Medulla oblongata (tissue), 1 donor: ENCODE measurements around the gene VPS54.
A peak's percentile ranks its signal among the peaks of the same experiment; 100 is the strongest.
"Not testable (repeated sequence)": the region's sequence is repeated elsewhere in the genome, so short reads cannot be mapped to it uniquely, and the experiment has no call there.

Source experiments
- DNase-seq: peaks from one replicate; pipeline ENCODE4 v3.0.0-alpha.2; 2015; ENCODE audit errors: extremely low spot score

The VPS54 gene

DNA sequence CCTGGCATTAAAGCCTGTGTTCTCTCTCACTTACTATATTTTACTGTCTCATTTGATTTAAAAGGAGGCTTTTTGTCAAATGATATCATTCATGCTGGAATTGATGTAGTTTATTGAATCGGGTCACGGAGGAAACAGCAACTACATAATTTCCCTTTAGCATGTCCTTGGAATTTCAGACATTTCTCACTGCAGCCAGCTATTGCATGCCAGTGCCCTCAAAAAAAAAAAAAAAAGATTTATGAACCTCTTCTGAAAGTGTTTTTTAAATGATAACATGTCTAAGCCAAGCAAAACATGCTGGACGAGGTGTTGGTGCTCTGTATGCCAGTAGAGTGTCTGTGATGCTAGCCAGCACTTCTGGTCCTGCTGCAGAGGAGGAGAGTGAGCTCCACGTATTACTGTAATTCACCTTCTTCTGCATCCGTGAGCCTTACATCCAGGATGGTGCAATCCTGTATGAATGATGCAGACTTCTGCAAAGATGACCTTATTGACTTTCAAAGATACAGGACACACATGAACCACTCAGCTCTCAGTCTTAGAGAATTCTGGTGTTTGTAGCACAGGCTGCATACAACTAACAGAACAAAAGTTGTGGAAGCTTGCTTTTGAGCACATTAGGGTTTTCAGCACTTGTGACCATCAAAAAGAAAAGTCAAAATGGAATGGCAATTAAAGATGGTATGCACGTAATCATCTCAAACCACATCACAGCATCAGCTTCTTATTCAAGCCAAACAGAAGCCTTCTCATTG is 146.5 kb downstream of the VPS54 start:
- no peak for DNase-seq

DNA sequence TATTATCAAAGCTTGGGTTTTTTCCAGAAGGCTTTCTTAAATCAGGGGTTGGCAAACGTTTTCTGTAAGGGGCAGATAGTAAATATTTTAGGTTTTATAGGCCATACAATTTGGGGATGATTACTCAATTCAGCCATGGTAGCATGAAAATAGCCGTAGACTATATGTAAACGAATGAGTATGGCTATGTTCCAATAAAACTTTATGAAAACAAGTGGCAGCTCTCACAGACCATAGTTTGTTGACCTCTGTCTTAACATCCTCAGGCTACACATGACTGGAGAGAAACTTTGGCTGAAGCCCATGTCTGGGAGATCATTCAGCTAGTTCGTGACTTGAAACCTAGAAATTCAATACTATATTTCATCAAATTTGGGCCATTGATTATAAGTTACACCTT is 147.4 kb downstream of the VPS54 start:
- no peak for DNase-seq

DNA sequence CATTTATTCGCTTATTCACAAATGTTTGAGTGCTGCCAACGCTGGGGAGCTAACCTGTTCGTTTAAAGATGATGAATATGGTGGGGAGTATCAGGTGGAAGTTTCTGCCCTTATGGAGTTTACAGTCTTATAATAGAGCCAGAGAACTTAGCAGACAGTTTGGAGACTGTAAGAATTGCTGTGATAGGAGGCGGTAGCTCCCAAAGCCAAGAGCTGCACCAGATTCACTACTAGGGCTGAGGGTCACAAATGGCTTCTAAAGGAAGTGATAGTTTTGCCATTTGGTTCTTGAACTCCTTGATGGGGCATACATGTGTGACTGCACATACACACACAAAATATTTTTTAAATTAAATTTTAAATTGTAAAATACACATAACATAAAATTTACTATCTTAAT is 148.5 kb downstream of the VPS54 start:
- DNase-seq, result no peak

DNA sequence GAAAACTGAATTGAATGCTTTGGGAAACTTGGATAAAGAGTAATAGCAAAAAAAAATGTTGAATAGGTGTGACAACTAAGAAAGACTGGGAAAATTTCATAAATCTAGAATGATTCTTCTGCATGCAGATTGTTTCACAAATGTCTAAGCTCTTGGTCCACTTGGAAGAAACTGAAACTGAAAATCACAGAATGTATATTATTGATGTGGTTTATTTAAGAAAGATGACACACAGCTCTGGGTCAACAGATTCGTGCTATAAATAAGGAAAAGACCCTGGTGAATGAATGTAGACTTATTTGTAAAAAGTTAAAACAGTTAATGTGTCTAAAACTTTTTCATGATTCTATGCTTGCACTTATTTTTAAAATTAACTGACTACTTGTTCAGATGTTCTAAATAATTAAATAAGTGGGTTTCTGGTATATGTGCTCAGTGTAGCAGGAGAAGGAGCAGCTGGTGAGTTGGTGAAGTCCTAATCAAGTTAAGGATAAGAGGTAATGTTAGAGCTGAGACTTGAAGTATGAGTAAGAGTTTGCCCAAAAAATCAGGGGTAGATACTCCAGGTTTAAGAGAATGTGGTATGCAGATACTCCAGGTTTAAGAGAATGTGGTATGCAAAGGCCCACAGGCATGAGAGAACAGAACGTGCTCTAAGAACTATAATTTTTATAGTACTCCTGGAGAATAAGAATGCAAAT is 153.1 kb downstream of the VPS54 start:
- no peak for DNase-seq

DNA sequence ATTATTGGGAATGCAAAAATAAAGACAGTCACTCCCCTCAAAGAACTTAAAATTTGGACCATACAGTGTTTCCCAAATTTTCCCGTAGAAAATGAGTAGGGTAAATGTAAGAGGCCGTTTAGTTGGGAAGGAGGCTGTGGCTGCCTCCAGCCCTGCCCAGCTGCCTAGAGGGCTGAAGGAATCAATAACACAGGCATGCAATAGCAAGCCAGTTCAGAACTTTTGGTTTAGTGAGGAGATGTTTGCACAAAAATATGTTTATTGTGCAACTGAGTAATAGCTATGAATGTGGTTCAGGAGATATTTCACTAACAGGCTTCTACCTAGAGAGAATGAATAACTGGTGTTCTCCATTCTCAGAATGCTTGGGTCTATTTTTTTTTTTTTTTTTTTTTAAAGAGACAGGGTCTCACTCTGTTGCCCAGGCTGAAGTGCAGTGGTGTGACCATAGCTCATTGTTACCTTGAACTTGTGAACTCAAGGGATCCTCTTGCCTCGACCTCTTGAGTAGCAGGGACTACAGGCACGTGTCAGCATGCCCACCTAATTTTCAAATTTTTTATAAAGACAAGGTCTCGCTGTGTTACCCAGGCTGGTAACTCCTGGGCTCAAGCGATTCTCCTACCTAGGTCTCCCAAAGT is 153.9 kb downstream of the VPS54 start:
- no peak for DNase-seq

DNA sequence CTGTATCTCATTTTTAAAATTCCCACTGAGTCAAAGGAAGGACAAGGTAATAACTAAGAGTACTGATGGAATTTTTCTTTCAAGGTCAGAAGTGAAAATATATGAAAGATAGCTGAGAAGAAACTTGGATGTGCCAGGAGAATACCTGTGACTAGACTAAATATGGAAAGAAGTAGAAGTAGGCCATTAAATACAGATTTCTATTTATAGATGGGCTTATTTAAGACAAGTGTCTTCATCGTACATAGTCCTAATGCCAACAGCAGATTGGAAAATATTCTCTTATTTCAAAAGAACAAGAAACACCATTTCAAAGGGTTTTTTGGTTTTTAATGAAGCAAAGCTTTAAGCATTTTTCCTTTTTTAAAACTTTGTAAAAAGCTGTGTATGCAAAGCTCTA is 155.5 kb downstream of the VPS54 start:
- DNase-seq, result no peak

DNA sequence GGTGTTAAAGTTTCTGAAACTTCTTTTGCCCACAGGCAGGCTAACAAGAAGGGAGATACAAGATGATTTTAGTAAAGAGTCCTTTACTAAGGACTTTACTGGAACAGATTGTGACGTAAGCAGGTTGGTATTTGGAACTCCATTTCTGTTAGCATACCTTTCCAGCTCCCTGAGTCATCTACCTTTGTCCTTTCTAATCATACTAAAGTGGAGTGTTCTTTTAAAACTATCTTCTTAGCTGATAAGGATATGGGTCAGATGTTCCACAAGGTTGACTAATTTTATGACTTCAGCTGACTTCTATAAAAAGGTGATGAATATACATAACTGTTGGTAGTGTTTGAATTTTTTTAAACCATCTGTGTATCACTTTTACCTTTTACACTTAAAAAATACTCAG is 156.4 kb downstream of the VPS54 start:
- no peak for DNase-seq

DNA sequence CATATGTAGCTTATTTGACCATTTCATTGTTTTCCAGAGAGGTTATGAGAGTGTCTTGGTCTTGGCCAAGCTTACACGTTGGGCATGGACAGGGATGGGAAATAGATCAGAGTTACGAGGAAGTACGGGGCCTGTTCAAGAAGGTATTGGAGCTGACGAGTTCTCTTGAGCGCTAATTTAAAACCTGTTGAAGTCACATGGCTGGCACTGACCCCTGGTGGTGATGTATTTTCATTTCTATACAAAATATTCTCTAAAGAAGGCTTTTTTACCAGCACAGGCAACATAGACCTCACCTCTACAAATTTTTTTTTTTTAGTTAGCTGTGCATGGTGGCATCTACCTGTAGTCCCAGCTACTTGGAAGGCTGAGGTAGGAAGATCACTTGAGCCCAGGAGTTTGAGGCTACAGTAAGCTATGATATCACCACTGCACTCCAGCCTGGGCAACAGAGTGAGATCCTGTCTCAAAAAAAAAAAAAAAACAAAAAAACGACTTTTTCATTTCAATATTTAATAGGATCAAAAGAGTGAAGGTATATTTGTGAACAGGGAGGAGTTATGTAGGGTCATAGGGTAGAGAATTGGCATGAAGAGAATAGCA is 157.9 kb downstream of the VPS54 start:
- DNase-seq, result peak; percentile 69

DNA sequence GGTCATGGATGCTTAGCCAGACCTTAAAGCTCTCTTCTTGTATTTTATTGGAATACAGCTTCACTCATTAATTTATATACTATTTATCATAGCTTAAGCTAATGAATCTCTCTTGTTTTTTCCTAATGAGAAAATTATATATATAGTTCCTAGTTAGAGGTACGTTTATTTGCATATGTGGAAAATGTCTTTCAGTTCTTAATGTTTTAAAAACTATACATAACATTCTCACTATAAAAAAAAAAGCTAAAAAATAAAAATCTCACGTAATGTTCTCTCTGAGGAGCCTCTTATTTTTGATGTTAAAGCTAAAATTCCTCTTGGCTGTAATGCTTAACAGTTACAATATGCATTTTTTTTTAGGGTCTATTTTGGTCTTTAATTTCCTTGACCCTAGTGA is 160.9 kb downstream of the VPS54 start:
- DNase-seq, result no peak

DNA sequence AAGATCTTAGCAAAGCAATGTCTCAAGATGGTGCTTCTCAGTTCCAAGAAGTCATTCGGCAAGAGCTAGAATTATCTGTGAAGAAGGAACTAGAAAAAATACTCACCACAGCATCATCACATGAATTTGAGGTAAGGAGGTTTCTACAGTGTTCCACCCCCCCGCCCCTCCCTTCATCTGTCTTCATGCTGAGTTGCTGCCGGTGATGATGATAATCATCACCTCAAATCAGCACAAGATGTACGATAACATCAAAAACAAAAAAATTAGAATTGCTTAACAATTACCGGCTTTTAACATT is 163.0 kb downstream of the VPS54 start:
- DNase-seq, result no peak

DNA sequence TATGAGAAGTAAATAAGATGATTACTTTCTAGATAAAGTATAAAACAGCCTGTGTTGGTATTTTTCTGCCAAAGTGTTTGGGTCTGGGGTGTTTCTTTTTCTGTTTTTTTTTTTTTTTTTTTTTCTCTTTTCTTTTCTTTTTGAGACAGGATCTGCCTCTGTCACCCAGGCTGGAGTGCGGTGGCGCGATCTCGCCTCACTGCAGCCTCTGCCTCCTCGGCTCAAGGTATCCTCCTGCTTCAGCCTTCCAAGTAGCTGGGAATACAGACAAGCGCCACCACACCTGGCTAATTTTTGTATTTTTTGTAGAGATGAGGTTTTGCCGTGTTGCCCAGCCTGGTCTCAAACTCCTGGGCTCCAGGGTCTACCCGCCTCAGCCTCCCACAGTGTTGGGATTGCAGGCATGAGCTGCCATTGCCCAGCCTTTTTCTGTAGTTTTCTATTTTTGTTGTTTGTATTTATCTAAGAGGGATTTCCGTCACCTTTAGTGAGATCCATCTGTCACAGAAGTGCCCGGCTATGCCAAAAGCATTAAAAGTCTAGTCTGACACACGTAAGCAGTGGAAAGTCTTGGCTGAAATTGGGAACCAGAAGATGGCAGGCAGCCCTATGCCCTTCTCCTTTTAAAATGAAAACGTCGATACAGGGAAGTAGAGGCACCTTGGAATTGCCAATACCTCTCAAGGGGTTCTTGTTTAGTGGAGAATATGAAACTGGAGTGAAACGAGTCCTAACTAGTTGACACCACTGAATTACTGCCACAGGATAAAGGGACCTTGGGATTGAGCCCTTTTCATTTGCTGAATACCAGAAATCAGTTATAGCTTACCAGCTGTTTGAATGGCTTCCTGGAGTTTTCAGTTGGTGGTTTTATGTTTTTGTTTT is 163.6 kb downstream of the VPS54 start:
- DNase-seq, result no peak

DNA sequence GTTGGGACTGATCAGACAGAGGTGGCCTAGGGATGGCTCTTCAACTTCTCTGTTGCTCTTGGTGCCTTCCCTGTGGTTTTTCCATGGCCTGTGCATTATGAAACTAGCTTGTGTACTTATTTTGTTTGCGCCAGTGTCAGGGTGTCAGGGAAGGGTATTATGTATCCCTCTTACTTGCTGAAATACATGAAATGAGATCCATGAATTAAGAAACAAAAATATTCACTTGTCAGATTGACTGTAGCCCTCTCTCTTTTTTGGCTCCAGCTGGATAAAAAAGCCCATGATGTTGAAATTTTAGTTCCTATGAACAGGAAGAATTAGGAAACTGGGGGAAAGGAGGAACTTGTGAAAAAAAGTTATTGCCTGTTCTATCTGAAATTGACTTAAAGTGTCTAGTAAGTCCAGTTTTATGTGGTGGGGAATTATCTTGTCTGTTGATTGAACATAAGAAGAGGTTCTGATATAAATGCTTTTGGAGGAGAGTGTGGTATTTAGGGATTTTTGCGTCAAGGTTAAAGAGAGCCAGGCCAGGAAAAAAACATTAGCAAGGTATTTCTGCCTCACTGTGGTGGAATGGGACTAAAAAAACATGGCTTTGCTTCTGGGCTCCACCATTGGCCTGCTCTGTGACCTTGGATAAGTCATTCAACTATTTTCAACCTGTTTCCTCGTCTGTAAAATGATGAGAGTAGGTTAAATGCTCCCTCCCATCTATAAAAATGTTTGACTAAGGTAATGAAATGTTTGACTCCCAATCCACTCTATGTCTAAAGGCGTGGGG is 165.5 kb downstream of the VPS54 start:
- no peak for DNase-seq

DNA sequence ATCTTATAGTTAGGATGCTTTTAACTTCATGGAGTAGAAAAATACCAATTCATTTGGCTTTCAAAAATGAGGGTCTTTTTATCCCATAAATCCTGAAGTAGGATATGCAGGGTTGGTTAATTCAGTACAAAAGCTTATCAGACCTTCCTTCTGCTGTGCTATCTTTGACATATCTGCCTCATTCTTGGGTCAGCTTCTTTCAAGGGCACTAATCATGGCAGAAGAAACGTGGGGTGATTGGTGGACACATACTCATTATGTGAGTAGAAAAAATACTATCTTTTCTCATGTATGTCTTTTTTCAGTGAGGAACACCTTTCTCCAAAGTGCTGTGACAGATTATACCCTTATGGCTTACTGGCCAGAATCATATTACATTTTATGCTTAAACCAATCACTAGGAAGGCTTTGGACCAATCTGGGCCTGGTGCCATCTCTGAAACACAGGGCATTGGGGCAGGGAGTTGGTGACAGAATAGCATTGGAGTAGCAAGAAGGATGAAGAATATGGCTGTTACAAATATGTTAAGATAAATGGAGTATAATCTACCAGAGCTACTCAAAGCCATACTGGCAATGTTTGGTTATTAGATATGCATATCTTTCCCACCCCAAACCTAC is 167.4 kb downstream of the VPS54 start:
- no peak for DNase-seq

DNA sequence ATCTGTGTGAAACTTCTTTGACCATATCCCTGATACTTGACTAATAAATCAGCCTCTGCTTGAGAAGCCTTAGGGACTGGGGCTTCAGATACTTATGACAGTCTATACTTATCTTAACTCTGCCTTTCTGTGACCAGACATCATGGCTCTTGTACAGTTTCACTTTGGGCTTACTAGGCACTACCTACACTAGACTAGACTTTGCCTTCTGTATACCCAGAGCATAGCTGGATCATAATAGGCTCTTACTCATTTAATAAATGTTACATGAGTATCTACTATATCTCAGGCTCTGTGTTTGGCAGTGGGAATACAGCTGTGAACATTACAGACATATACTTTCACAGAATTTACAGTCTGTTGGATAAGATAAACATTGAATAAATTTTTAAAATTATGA is 168.6 kb downstream of the VPS54 start:
- no peak for DNase-seq

DNA sequence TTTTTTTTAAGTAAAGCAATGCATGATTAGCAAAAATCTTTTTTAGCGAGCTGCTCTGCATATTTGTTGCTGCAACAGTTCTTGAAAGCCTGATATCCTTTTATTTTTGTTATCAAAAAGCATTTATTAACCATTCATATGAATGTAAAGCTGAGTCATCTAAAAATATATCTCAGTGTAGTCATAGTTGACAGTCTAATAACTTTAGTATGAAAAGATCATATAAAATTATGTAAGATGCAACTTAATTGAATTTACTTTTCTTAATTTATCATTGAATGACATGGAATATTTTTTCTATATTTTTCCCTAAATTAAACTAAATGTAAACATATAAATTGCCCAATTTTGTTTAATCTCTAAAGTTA is 169.0 kb downstream of the VPS54 start:
- DNase-seq, result no peak

DNA sequence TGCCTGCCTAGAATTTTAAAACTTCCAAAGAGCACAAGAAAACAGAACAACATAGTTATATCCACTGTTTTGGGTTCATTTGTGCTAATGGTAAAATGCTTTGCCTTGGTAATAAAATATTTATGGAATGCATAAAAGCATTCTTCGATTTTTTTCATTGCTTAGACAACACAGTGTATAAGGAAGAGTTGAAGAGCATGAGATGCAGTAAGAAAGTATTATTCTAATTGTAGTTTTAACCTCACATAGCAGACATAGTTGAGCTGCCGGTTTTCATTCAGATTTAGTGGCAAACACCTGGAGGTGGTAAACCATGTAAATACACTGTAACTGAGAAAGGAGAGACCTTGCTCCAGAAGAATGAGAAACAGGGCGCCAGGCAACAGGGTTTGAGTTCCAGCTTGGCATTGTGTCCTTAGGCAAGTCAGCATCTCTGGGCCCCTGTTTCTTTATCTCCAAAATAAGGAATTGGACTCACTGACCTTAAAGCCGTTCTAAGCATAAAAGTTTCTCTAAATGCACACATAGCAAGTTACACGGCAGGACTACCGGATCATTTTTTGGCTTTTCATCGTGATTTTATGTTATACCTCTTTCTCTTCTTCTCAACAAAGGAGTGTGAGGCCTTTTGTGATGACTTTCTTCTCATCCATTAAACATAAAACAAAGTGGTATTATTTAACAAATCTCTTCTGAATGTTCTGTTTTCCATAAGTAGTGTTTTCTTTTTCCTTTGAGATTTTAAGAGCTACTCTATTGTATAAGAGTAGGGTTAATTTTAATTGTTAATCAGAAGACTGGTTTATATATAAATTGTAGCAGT is 169.6 kb downstream of the VPS54 start:
- peak; percentile 40 for DNase-seq

DNA sequence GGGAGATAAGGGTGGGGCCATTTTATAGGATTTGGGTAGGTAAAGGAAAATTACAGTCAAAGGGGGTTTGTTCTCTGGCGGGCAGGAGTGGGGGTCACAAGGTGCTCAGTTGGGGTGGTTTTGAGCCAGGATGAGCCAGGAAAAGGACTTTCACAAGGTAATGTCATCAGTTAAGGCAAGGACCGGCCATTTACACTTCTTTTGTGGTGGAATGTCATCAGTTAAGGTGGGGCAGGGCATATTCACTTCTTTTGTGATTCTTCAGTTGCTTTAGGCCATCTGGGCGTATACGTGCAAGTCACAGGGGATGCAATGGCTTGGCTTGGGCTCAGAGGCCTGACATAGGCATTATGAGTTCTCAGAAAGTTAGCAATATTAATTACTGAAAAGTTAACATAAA is 171.7 kb downstream of the VPS54 start:
- not testable (repeated sequence) for DNase-seq

DNA sequence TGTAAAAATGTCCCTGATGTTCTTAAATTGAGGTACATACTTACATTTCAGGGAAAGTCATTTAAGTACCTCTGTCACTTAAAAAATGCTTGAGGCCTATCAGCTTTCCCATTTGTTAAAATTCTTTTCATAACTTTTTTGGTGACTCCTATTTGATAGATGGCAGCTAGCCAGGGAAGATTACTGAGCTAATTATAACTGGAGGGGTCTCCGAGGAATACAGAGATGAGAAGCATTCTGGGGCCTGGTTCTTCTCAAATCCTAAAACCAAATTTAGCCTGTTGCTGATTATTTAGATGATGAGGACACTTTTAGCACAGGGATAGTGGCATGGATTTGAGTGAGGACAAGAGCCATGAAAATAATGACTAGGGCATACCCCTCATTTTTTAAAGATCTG is 172.7 kb downstream of the VPS54 start:
- no peak for DNase-seq

DNA sequence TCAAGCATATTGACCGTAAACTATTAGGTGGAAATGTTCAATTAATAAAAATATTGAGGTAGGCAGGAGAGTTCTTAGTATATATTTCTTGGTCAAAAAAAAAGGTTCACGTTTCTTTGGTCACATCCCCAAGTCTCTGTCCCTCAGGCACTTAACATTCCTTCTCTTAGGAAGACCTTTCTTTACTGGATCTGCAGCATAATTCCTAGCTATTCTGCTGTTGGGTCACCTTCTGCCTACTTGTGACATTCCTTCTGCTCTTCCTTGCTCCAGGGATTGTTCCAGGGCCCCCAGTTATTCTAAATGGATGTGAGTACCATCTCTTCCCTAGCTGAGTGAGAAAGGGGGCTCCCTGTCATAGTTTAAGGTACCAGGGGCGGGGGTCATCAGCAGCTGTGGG is 173.4 kb downstream of the VPS54 start:
- DNase-seq, result no peak

DNA sequence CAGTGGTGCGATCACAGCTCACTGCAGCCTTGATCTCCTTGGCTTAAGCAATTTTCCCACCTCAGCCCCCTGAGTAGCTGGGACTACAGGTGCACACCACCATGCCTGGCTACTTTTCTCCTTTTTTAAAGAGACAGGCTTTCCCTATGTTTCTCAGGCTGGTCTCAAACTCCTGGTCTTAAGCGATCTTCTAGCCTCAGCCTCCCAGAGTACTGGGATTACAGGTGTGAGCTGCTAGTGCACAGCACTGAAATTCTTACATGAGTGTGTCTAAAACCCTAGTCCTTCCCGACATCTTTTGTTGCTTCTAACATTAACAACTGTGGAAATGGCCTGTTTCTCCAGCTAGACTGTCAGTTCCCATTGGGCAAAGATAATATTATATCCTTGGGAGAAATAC is 174.6 kb downstream of the VPS54 start:
- no peak for DNase-seq
